ENCODE measurements around the gene ATP6V0D1.

The ATP6V0D1 gene

DNA sequence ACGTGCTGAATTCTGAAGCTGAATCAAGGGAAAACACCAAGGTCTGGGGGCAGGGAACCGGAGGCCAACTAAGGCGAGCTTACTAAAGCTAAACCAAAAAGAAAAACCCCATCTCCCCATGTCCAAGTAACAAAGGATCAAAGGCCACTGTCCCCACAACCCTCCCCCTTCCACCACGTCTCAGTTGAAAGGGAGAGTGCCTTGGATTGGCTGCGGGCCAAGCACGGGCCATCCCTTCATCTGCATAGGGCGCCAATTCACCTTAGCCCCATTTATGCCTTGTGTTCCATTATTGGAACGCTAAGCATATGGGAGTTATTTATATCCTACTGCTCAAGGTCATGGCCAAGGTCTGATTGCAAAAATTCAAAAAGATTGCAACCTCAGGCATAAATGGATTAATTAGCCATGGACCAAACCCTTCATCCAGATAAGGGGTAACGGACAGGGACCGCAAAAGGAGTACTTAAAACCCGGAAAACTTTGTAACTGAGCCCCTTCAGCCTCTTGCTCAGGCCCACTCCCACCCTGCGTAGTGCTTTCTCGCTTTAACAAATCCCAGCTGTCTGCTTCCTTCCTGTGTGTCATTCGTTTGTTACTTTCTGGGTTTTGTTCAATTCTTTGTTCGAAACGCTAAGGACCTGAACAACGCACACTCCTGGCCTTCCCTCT, 740 bp upstream of the ATP6V0D1 start:
- TF ChIP-seq, protein P1, sequence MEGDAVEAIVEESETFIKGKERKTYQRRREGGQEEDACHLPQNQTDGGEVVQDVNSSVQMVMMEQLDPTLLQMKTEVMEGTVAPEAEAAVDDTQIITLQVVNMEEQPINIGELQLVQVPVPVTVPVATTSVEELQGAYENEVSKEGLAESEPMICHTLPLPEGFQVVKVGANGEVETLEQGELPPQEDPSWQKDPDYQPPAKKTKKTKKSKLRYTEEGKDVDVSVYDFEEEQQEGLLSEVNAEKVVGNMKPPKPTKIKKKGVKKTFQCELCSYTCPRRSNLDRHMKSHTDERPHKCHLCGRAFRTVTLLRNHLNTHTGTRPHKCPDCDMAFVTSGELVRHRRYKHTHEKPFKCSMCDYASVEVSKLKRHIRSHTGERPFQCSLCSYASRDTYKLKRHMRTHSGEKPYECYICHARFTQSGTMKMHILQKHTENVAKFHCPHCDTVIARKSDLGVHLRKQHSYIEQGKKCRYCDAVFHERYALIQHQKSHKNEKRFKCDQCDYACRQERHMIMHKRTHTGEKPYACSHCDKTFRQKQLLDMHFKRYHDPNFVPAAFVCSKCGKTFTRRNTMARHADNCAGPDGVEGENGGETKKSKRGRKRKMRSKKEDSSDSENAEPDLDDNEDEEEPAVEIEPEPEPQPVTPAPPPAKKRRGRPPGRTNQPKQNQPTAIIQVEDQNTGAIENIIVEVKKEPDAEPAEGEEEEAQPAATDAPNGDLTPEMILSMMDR (conservative IDR thresholded peaks at IDR 0.05) = no peak
- H3K27ac ChIP-seq = peak overlapping the region; percentile 77

DNA sequence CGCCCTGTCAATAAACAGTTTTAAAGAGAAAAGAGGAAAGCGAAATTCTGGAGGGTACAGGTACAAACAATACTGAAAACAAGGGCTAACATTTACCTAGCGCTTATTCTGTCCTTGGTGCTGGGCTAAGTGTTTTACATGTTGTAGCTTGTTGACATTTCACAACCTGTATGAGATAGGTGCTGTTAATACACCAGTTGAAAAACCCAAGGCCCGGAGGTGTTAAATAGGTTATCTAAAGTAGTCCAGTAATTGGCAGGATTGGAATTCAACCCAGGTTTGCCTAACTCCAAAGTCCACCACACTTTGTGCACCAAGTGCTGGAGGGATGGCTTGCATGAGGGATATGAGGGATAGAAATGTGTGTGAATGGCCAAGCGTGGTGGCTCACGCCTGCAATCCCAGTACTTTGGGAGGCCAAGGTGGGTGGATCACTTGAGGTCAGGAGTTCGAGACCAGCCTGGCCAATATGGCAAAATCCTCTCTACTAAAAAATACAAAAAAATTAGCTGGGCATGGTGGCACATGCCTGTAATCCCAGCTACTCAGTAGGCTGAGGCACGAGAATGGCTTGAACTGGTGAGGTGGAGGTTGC, 2.9 kb downstream of the ATP6V0D1 start:
- TF ChIP-seq, protein P1 (conservative IDR thresholded peaks at IDR 0.05) = no peak
- H3K27ac ChIP-seq = no peak overlapping the region

DNA sequence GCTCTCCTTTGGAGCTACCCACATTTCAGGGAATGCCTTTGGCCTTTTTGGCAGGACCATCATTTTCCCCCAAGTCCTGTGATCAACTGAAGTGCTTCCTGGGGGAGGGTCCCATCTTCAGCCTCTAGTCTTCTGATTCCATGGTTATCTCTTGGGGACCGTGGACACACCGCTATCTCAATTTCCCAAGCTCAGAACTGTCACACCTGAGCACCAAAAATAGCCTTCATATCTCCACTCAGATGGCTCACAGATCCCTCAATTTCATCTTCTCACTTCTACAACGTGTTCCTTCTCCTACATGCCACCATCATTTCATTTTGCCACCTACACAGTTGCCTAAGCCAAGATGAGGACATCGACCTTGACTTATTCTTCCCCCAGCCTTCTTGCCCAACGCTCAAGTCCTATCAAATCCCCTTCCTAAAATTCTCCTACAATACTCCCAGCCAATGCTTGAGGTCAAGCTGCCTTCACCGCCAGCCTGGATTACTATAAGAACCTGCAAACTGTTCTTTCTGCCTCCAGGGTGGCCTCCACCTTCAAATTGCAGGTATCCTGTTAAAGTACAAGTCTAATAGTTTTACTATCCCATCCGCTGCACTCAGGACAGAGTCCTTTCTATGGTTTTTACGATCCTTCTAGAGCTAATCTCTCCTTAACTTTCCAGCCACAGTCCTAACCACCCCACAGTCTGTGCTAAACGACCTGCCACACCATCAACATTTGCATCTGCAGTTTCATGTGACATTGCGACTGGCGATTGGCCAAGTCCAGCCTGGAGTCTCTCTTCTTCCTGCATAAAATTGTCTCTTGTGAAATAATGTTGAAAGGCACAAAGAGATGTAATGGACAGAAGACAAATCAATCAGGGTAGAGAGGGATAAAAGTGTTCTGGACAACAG, 6.2 kb downstream of the ATP6V0D1 start:
- no peak overlapping the region for H3K27ac ChIP-seq
- TF ChIP-seq, protein P1 (conservative IDR thresholded peaks at IDR 0.05) = no peak

DNA sequence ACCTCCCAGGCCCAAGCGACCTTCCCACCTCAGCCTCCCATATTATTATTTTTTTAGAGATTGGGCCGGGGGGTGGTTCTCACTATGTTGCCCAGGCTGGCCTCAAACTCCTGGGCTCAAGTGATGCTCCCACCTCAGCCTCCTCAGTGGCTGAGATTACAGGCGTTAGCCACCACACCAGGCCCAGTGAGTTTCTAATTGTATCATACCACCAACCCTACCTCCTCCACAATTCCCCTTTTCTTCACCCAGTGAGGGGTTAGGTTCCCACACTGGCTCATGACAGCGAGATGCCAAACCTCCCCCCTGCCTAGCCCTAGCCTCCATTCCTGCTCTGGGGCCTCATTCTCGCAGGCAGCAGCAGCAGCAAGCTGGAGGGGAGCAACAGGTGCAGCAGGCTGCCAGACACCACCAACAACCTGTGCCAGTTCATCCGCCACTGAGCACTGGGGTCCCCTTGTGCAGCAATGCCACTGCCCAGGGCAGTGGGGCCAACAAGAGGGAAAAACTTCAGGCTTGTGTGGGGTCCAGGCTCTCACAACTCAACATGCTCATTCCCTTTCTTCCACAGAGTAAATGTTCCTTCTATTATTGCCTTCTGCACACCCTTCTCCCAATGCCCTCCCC, 9.1 kb downstream of the ATP6V0D1 start:
- H3K27ac ChIP-seq = peak overlapping the region; percentile 58
- TF ChIP-seq, protein P1 (conservative IDR thresholded peaks at IDR 0.05) = no peak

DNA sequence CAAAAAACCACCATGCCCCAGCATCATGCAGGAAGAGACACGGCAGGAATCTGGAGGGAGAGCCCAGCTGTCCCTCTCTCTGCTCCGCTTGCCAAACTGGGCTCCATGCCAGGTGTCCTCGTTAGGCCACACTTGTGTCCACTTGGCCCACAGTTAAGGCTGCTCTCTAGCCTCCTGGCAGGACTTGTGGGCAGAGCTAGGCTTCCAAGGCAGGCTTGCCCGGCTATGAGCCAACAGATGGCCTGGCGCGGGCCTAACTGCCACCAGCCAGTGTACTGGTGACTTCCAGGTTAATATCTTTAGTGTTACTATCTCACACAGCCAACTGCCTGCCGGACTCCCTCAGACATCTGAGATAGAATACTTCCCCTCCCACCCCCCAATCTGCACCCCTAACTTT, 10.6 kb downstream of the ATP6V0D1 start:
- TF ChIP-seq, protein P1 (conservative IDR thresholded peaks at IDR 0.05) = no peak
- H3K27ac ChIP-seq = peak overlapping the region; percentile 58

DNA sequence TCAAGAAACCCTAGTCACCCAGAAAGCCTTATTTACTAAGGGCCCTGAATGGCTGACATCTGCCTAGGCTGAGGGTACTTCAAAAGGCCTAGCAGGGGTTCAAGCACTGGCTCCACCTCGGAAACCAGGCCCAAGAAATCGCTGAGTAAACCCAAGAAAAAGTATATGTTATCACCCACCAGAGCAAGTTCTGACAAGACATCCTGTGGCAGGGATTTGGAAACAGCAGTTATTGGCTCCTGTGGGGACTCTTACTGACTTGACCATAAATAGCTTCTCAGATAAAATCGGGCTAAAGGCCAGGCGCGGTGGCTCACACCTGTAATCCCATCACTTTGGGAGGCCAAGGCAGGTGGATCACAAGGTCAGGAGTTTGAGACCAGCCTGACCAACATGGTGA, 12.2 kb downstream of the ATP6V0D1 start:
- TF ChIP-seq, protein P1 (conservative IDR thresholded peaks at IDR 0.05) = no peak
- H3K27ac ChIP-seq = no peak overlapping the region

DNA sequence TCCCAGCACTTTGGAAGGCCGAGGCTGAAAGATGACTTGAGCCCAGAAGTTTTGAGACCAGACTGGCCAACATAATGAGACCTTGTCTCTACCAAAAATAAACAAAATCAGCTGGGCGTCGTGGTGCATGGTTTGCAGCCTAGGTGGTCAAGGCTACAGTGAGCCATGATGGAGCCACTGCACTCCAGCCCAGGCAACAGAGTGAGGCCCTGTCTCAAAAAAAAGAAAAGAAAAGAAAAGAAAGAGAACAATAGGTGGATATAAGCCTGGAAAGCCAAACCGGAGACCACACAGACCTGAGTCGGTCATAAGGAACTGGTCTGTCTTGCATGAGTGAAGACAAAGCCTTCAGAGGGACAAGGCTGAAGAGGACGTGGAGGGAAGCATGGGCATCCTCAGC, 14.4 kb downstream of the ATP6V0D1 start:
- no peak overlapping the region for H3K27ac ChIP-seq
- TF ChIP-seq, protein P1 (conservative IDR thresholded peaks at IDR 0.05) = no peak
